HG03060 (cell line): ENCODE data around the gene THAP4.
"Not testable (repeated sequence)": the region's sequence is repeated elsewhere in the genome, so short reads cannot be mapped to it uniquely, and the experiment has no call there.

Experiments used
- ATAC-seq: cut with Tn5 transposase; IDR thresholded peaks from one replicate; pipeline ENCODE4 v1.9.1; 2021; ENCODE audit warnings: low read depth, moderate number of reproducible peaks; ENCODE audit not compliant: unreplicated experiment

Gene THAP4

GRCh38 chr2:241590496-241591455, 46.2 kb downstream of the THAP4 start:
- ATAC-seq: not testable (repeated sequence)

DNA sequence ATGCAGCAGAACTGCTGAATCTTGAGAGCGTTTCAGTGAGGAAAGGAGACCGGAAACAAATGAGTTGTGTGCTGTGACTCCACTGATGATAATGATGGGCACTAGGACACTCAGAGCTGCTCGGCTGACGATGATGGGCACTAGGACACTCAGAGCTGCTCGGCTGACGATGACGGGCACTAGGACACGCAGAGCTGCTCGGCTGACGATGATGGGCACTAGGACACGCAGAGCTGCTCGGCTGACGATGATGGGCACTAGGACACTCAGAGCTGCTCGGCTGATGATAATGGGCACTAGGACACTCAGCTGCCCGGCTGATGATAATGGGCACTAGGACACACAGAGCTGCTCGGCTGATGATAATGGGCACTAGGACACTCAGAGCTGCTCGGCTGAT, 47.1 kb downstream of the THAP4 start:
- not testable (repeated sequence) for ATAC-seq

DNA sequence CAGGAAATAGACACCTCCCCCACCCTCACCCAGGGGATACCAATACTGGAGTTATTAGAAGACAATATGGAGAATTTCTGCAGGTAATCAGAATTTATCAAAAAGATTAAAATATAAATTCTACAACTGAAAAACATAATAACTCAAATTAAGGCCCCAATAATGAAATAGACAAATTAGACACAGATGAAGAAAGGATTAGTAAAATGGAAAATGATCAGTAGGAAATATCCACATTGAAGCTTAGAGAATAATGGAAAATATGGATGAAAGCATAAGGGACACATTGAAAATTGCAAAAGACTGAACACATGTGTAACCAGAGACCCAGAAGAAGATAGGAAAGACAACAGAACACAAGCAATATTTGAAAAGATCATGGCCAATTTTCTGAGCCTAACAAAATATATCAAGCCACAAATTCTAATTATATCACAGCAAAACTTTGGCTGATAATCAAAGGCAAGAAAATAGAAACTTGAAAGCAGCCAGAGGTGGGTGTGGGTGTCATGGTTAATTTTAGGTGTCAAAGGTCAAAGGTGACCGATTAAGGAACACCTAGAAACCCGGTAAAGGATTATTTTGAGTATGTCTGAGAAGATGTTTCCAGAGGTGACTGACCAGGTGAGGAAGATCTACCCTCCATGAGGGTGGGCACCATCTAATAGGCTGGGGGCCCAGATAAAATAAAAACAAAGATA, 50.2 kb downstream of the THAP4 start:
- no peak for ATAC-seq

GRCh38 chr2:241584436-241584835, 52.5 kb downstream of the THAP4 start:
- no peak for ATAC-seq

DNA sequence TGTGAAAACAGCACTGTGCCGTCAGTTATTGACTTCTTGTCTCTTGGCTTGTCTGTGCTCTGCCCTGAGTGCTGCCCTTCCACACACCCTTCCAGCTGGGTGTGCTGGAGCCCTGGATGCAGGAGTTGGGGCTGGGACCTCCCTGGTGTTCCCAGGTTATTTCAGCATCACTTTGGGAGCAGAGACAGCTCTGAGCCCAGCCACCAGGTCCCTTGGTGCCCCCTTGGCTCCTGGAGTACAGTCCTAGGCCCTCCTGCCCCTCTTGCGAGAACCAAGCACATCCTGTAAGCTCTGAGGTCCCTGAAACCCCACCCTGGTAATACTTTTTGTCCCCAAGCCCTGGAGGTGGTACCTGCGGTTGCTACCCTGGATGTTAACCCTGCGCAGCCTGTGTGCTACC, 54.2 kb downstream of the THAP4 start:
- no peak for ATAC-seq

DNA sequence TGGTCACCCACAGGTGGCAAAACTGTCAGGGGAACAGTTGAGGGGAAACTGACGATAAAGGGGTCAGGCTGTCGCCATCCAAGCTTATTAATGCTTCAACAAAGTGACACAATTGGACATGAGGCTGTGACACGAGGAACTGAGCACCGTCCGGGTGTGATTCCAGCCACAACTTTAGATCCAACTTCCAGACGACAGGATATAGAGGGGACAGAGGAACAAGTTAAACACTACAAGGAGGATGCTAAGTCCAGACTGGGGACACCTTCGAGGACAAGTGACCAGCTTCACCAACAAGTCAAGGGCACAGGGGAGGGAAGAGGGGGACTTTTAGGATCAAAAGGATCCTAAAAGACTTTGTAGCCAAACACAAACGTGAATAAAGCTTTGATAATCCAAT, 54.6 kb downstream of the THAP4 start:
- ATAC-seq: no peak

- no peak for ATAC-seq
These were observed 57.7 kb downstream of the THAP4 start for GRCh38 chr2:241579281-241579680.

GRCh38 chr2:241577413-241578122, 59.4 kb downstream of the THAP4 start:
- no peak for ATAC-seq

- no peak for ATAC-seq
These were observed 60.7 kb downstream of the THAP4 start for GRCh38 chr2:241576293-241576654.

DNA sequence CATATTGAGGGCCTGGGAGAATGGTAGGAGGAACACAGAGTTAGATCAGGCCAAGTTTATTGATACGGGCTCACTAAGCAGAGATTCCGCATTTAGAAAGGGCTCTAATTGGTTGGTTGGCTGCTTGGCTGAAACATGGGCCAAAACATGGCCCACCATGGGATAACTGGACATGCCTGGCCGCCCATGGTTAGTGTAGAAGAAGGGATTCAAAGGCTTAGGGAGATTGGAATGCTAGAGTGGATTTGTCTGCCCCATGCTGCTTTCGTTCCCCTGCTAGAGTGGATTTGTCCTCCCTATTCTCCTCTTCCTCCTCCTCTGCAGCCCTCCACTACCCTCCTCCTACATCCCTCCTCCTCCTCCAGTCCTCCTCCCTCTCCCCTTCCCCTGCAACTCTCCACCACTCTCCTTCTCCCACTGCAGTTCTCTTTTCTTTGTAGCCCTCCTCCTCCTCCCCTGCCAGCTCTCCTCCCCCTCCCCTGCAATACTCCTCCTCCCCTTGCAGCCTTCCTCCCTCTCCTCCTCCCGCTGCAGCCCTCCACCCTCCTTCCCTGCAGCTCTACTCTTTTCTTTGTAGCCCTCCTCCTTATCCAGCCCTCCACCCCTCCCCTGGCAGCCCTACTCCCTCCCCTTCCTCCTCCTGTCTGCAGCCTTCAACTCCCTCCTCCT, 61.2 kb downstream of the THAP4 start:
- no peak for ATAC-seq

DNA sequence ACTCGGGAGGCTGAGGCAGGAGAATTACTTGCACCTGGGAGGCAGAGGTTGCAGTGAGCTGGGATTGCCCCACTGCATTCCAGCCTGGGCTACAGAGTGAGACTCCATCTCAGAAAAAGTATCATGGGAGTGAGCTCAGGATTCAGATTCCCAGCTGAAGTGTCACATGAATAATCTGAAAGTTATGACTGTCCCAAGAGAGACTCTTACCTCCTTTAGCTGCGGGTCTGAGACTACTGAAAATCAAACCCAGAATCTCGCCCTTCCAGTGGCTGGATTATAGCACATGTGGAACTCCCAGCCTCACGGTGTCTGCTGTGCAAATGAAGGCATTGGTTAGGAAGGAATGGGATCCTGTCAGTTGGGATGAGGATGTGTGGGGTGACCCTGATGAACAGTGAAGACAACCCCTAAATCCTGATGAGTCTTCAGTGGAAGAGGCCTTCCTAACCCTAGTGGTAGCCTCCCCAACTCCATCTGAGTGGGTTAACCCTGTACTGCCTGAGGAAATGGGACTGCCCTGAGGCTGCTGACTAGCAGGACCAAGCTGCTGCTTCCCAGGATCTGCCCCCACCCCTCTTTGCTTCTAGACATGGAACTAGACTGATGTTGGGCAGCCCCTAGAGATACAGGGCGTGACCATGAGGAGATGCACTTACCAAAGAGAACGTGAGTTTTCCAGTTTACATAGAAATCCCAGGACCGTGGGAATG, 61.9 kb downstream of the THAP4 start:
- no peak for ATAC-seq

- ATAC-seq: no peak
These were observed 63.2 kb downstream of the THAP4 start for GRCh38 chr2:241573741-241574140.

DNA sequence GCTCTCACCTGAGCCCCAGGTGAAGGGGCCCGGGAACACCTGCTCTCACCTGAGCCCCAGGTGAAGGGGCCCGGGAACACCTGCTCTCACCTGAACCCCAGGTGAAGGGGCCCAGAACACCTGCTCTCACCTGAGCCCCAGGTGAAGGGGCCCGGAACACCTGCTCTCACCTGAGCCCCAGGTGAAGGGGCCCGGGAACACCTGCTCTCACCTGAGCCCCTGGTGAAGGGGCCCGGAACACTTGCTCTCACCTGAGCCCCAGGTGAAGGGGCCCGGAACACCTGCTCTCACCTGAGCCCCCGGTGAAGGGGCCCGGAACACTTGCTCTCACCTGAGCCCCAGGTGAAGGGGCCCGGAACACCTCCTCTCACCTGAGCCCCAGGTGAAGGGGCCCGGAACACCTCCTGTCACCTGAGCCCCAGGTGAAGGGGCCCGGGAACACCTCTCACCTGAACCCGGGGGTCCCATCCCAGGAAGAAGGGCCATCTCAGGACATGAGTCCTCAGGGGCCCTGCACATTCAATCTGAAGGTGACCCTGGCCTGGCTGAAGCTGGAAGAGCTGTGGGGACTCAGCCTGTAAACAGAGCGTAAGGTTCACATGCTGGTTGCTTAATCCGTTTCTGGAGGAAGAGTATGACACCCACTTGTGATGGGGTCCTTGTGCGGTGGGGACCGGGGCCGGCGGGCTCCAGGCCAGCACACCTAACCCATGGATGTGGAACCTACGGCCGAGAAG, 63.9 kb downstream of the THAP4 start:
- not testable (repeated sequence) for ATAC-seq

DNA sequence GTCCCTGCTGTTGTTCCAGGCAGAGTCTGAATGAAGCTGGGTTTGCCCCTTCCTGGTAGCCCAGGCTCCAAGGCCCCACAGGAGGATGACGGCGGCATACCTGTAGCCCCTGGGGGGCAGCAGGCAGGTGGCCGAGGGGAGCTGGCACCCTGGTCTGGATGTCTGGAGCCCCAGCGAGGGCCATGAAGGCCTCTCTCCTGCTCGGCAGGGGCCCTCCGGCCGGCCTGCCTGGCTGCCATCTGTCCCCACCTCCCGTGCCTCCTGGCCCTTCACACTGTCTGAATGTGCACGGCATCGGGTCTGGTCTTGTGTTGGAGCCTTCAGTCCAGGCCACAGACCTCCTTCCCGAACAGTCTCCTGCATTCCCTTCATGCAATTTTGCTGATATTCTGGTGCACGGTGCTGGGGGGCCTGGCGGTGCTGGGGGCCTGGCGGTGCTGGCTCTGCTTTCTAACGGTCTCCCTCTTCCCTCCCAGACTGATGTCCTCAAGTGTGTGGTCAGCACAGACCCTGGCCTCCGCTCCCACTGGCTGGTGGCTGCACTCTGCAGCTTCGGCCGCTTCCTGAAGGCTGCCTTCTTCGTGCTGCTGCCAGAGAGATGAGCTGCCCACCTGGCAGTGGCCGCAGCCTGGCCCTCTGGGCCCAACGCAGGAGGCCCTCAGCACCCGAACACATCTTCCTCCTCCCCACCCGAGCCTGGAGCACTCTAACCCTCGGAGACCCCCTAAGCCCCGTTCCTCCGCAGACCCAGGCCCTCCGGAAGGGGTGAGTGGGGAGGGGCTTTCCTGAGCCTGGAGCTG, 64.9 kb downstream of the THAP4 start:
- ATAC-seq: no peak

DNA sequence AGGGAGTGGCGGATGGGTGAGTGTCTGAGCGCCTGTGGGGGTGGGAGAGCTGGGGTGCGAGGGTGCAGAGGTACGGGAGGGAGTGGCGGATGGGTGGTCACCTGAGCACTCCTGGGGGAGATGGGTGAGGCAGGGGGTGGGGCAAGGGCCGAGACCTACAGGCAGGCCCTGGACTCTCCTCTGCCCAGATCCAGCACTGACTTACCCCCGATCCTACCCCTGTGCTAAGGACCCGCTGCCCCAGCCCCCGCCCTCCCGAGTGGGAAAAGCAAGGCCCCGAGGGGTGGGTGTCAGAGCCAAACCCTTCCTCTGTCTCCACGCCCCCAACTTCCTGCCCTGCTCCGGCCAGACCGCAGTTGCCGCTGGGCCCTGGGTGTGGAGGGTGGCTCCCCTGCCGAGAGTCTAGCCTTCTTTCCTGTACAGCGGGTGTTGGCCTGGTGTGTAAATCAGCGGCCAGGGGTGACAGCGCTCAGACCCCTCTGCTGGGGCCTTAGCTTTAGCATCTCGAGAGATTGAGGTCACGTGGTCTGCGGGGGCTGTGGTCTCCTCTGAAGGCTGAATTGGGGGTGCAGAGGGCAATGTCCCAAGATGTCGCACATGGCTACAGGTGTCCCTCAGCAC, 65.9 kb downstream of the THAP4 start:
- ATAC-seq: no peak

DNA sequence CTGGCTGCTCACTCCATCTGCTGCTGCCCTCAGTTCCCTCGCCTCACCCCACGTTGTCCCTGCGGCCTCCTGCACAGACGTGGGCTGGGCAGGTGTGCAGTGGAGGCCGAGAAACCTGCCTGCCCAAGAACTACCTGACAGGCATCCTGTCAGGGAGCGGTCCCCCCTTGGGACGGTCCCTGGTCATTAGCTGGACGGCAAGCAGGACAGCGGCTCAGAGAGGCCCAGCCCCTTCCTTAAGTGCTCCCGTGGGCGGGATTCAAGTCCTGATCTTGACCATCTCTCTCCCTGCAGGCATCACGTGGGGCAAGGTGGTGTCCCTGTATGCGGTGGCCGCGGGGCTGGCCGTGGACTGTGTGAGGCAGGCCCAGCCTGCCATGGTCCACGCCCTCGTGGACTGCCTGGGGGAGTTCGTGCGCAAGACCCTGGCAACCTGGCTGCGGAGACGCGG, 67.1 kb downstream of the THAP4 start:
- no peak for ATAC-seq

- no peak for ATAC-seq
These were observed 68.2 kb downstream of the THAP4 start for GRCh38 chr2:241568726-241569125.

DNA sequence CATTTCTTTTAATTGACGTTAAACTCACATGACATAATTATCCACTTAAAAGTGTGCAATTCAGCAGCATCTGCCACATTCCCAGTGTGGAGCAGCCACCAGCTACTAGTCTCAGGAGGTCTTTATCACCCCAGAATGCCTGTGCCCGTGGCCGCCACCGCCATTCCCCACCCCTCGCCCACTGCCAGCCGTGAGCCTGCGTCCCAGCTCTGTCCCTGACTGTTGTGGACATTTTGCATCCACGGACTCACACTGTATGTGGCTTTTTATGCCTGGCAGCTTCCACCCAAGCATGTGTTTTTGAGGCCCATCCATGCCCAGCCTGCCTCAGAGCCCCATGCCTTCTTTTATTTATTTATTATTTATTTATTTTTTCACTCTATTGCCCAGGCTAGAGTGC, 69.2 kb downstream of the THAP4 start:
- no peak for ATAC-seq
